ENCODE data around the gene CCL26.

DNA sequence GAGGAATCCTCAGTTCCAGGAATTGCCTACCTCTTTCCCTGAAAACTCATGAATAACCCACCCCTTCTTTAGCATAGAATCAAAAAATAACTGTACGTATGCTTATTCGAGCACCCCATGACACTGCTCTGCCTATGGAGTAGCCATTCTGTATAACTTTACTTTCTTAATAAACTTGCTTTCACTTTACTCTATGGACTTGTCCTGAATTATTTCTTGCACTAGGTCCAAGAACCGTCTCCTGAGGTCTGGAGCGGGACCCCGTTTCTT lies 30.5 kb upstream of the CCL26 start:
- TF ChIP-seq ZNF445 (CRISPR knock-in tag; IDR thresholded peaks at IDR 0.05; ENCODE audit: low read depth) (no peak), TEAD1 (CRISPR knock-in tag; IDR thresholded peaks at IDR 0.05) (no peak), ZNF274 (IDR thresholded peaks at IDR 0.05; ENCODE audit: borderline replicate concordance, low read depth, low read length) (no peak), CBX5 (IDR thresholded peaks at IDR 0.05; ENCODE audit: borderline replicate concordance, low read depth) (no peak), ARNT (IDR thresholded peaks at IDR 0.05) (no peak), NR4A1 (CRISPR knock-in tag; IDR thresholded peaks at IDR 0.05) (no peak), NR4A1 (tag; IDR thresholded peaks at IDR 0.05) (no peak)
